A204.1 (cell line): ENCODE measurements around the gene VASP.
"Not testable (repeated sequence)": the region's sequence is repeated elsewhere in the genome, so short reads cannot be mapped to it uniquely, and the experiment has no call there.

ENCODE experiments used
- FAIRE-seq: peaks from 2 replicates; lab custom pipeline; 2012; peaks lifted over from hg19 to GRCh38; lab: Jason Lieb, UNC

VASP gene

GRCh38 chr19:45497791-45498190 lies 9.5 kb upstream of the VASP start:
- no peak for FAIRE-seq

GRCh38 chr19:45498411-45499195 lies 8.7 kb upstream of the VASP start, which contains the start of gene PPM1N:
PPM1N (plus strand) TSS chr19:45498443; CDS start chr19:45498473, 30 bp downstream.
- no peak for FAIRE-seq

- FAIRE-seq: no peak
Observed at GRCh38 chr19:45499196-45500180, 7.8 kb upstream of the VASP start.

GRCh38 chr19:45500918-45501729 lies 6.2 kb upstream of the VASP start:
- no peak for FAIRE-seq

- no peak for FAIRE-seq
Observed at GRCh38 chr19:45501730-45502014, 5.6 kb upstream of the VASP start.

GRCh38 chr19:45502111-45502510 lies 5.2 kb upstream of the VASP start:
- FAIRE-seq: no peak

GRCh38 chr19:45503909-45504308 lies 3.4 kb upstream of the VASP start:
- FAIRE-seq: no peak

GRCh38 chr19:45505151-45505995 lies 1.9 kb upstream of the VASP start:
- FAIRE-seq: no peak

- FAIRE-seq: no peak
Observed at GRCh38 chr19:45505996-45506245, 1.4 kb upstream of the VASP start.

- no peak for FAIRE-seq
Observed at GRCh38 chr19:45506246-45506988, 862 bp upstream of the VASP start.

GRCh38 chr19:45507872-45508416 lies 665 bp downstream of the VASP start:
- FAIRE-seq: no peak

- FAIRE-seq: no peak
Observed at GRCh38 chr19:45508417-45508860, 1.2 kb downstream of the VASP start.

GRCh38 chr19:45508861-45509691 lies 1.8 kb downstream of the VASP start:
- no peak for FAIRE-seq

GRCh38 chr19:45509692-45510015 lies 2.4 kb downstream of the VASP start:
- no peak for FAIRE-seq

- FAIRE-seq: not testable (repeated sequence)
Observed at GRCh38 chr19:45510352-45510751, 3.1 kb downstream of the VASP start.

- FAIRE-seq: no peak
Observed at GRCh38 chr19:45511074-45511473, 3.8 kb downstream of the VASP start.

- no peak for FAIRE-seq
Observed at GRCh38 chr19:45512881-45513483, 5.7 kb downstream of the VASP start.

- no peak for FAIRE-seq
Observed at GRCh38 chr19:45514376-45515051, 7.2 kb downstream of the VASP start.

- no peak for FAIRE-seq
Observed at GRCh38 chr19:45515081-45515624, 7.9 kb downstream of the VASP start.
